HCT116 (cell line): Measurements from ENCODE around the gene IFITM5. TPM values are rescaled to one million over a fixed set of nuclear protein-coding genes. Genes with fewer than 3 reads are reported as not detected.

Source experiments
- ATAC-seq: fragments of 200-7000 bp; cut with Tn5 transposase; 2 replicates; pipeline ENCODE4 v1.9.1; 2020; ENCODE audit warnings: mild to moderate bottlenecking, moderate library complexity
- BruUV-seq: library from RNA; stranded (reverse); fragments of 400-500 nt; replicated peaks from 2 replicates; lab custom pipeline; 2021; lab: Mats Ljungman, UMichigan
- CTCF ChIA-PET: fragments of 300-600 bp; sonication (Branson Sonifier 250); formaldehyde crosslinking; loops from one replicate; lab custom pipeline; 2021; ENCODE audit warnings: antibody characterized with exemption; lab: Charles Lee
- POLR2A ChIA-PET: fragments of 300-600, 350-600 bp; sonication (Branson Sonifier 250); formaldehyde crosslinking; loops from one replicate; lab custom pipeline; 2021; ENCODE audit warnings: antibody characterized with exemption; lab: Charles Lee
- RAD21 ChIA-PET, 2 experiments: fragments of 300-600 bp; sonication (Branson Sonifier 250); formaldehyde crosslinking; loops; one replicate each; lab custom pipeline; 2023; ENCODE audit warnings: low total read pairs in 2 of 2; ENCODE audit not compliant: uncharacterized antibody in 2 of 2, unreplicated experiment in 2 of 2, low non-redundant PET in 1 of 2; lab: Charles Lee
- DNase-seq: peaks from one replicate; pipeline ENCODE4 v3.0.0-alpha.2; 2010; ENCODE audit warnings: low read depth, low spot score
- H2AFZ ChIP-seq: fragments of 200-600 bp; shearing (Covaris generic), sonication (generic); 2 replicates; pipeline ENCODE4 v1.6.1; 2017; ENCODE audit warnings: low read depth, mixed run types, mixed read lengths, antibody characterized with exemption, low read length; ENCODE audit not compliant: poor library complexity, severe bottlenecking
- H3K27ac ChIP-seq: 2 replicates; pipeline ENCODE4 v1.5.1; 2012; ENCODE audit warnings: low read depth, low read length
- H3K27me3 ChIP-seq: fragments of 200-600 bp; sonication (generic); 2 replicates; pipeline ENCODE4 v1.6.1; 2016; ENCODE audit warnings: mixed run types, low read length, mixed read lengths; ENCODE audit not compliant: insufficient read depth
- H3K36me3 ChIP-seq, 2 experiments: fragments of 200-500 bp in 1 of 2; fragments of 200-600 bp in 1 of 2; sonication (Bioruptor generic) in 1 of 2; sonication (generic) in 1 of 2; 2 replicates each; pipeline versions ENCODE4 v1.5.1 to v1.6.1; 2014 to 2016; ENCODE audit warnings: low read length in 2 of 2, inconsistent platforms in 1 of 2, mixed read lengths in 1 of 2, mixed run types in 1 of 2; ENCODE audit not compliant: insufficient read depth in 2 of 2, control insufficient read depth in 1 of 2
- H3K4me1 ChIP-seq, 2 experiments: fragments of 200-600 bp in 1 of 2; sonication (generic) in 1 of 2; 2 replicates each; pipeline versions ENCODE4 v1.5.1 to v1.6.1; 2012 to 2017; ENCODE audit warnings: low read length in 2 of 2, inconsistent platforms in 1 of 2, mild to moderate bottlenecking in 1 of 2, mixed read lengths in 1 of 2, mixed run types in 1 of 2, moderate library complexity in 1 of 2; ENCODE audit not compliant: insufficient read depth in 2 of 2, control insufficient read depth in 1 of 2
- H3K4me2 ChIP-seq: fragments of 200-600 bp; sonication (generic); 2 replicates; pipeline ENCODE4 v1.6.1; 2017; ENCODE audit warnings: mixed run types, low read length, mixed read lengths
- H3K4me3 ChIP-seq, 2 experiments: fragments of 200-600 bp in 1 of 2; sonication (generic) in 1 of 2; replicated peaks in 1 of 2; 2 replicates each; pipeline ENCODE4 v1.5.1; 2011 to 2016; ENCODE audit warnings: low read length in 2 of 2, control low read depth in 1 of 2, low read depth in 1 of 2, mild to moderate bottlenecking in 1 of 2, mixed read lengths in 1 of 2, mixed run types in 1 of 2
- H3K79me2 ChIP-seq: fragments of 200-600 bp; sonication (generic); 2 replicates; pipeline ENCODE4 v1.6.1; 2017; ENCODE audit warnings: mild to moderate bottlenecking, mixed run types, low read length, moderate library complexity, mixed read lengths; ENCODE audit not compliant: insufficient read depth
- H3K9ac ChIP-seq: fragments of 200-600 bp; sonication (generic); 2 replicates; pipeline ENCODE4 v1.6.1; 2016; ENCODE audit warnings: low read length, mixed read lengths
- H3K9me2 ChIP-seq: fragments of 200-600 bp; sonication (generic), shearing (Covaris generic); 2 replicates; pipeline ENCODE4 v1.6.1; 2017; ENCODE audit warnings: mixed run types, mild to moderate bottlenecking, moderate library complexity; ENCODE audit not compliant: insufficient read depth
- H3K9me3 ChIP-seq, 2 experiments: fragments of 200-500 bp in 1 of 2; fragments of 200-600 bp in 1 of 2; sonication (Bioruptor generic) in 1 of 2; sonication (generic) in 1 of 2; 2 replicates each; pipeline ENCODE4 v1.6.1; 2014 to 2017; ENCODE audit warnings: low read length in 2 of 2, mixed read lengths in 2 of 2, inconsistent platforms in 1 of 2, low read depth in 1 of 2, mild to moderate bottlenecking in 1 of 2, mixed run types in 1 of 2, moderate library complexity in 1 of 2; ENCODE audit not compliant: control insufficient read depth in 1 of 2, insufficient read depth in 1 of 2
- H4K20me1 ChIP-seq: fragments of 200-600 bp; sonication (generic), shearing (Covaris generic); 2 replicates; pipeline ENCODE4 v1.6.1; 2017; ENCODE audit warnings: mixed run types, mild to moderate bottlenecking, moderate library complexity; ENCODE audit not compliant: insufficient read depth
- EGR1 ChIP-seq: IDR thresholded peaks from 2 replicates; pipeline ENCODE4 v1.6.1; 2012; ENCODE audit warnings: low read depth
- ELF1 ChIP-seq: IDR thresholded peaks from 2 replicates; pipeline ENCODE4 v1.6.1; 2012; ENCODE audit warnings: low read depth, borderline replicate concordance
- POLR2A ChIP-seq: IDR thresholded peaks from 2 replicates; pipeline ENCODE4 v1.7.0; 2011; ENCODE audit warnings: borderline replicate concordance; ENCODE audit not compliant: insufficient read depth, insufficient read length; ENCODE audit errors: extremely low read depth
- POLR2AphosphoS5 ChIP-seq: IDR thresholded peaks from 2 replicates; pipeline ENCODE4 v1.6.1; 2011; ENCODE audit warnings: mild to moderate bottlenecking, low read depth, low read length, moderate library complexity
- RAD21 ChIP-seq: IDR thresholded peaks from 2 replicates; pipeline ENCODE4 v1.6.1; 2012; ENCODE audit warnings: low read depth, mild to moderate bottlenecking
- SIN3A ChIP-seq: IDR thresholded peaks from 2 replicates; pipeline ENCODE4 v1.6.1; 2012; ENCODE audit warnings: low read depth
- SRF ChIP-seq: IDR thresholded peaks from 2 replicates; pipeline ENCODE4 v1.6.1; 2012; ENCODE audit warnings: low read depth
- TCF7L2 ChIP-seq: IDR thresholded peaks from 2 replicates; pipeline ENCODE4 v1.7.0; 2011; ENCODE audit warnings: borderline replicate concordance, inconsistent platforms; ENCODE audit not compliant: insufficient read depth, insufficient read length; ENCODE audit errors: extremely low read depth
- YY1 ChIP-seq: IDR thresholded peaks from 2 replicates; pipeline ENCODE4 v1.6.1; 2011; ENCODE audit warnings: low read length, low read depth, moderate library complexity, mild to moderate bottlenecking; ENCODE audit not compliant: insufficient replicate concordance; ENCODE audit errors: extremely low read depth
- intact Hi-C: fragments of 100-400 bp; cut with micrococcal nuclease; formaldehyde crosslinking; loops from 2 replicates; pipeline ENCODE4 v1.10.0; 2022
- total RNA-seq: library from RNA; stranded (reverse); gene quantifications from one replicate; pipeline ENCODE4 v1.2.1, GENCODE V29; 2021; ENCODE audit not compliant: unreplicated experiment
- TF ChIP-seq, protein P1 (sequence below): IDR thresholded peaks from 2 replicates; pipeline ENCODE4 v1.6.1; 2012
- TF ChIP-seq, protein P2 (sequence below): IDR thresholded peaks from 2 replicates; pipeline ENCODE4 v1.6.1; 2012; ENCODE audit warnings: low read depth
- TF ChIP-seq, protein P3 (sequence below), 3 experiments: fragments of 200-600 bp in 1 of 3; sonication (generic) in 1 of 3; IDR thresholded peaks in 2 of 3; conservative IDR thresholded peaks in 1 of 3; 2 replicates each; pipeline ENCODE4 v1.5.1; 2012 to 2017; ENCODE audit warnings: low read depth in 2 of 3, low read length in 2 of 3, antibody characterized with exemption in 1 of 3, borderline replicate concordance in 1 of 3, control low read depth in 1 of 3, mild to moderate bottlenecking in 1 of 3, mixed read lengths in 1 of 3, mixed run types in 1 of 3, moderate library complexity in 1 of 3; ENCODE audit not compliant: insufficient read depth in 1 of 3
- TF ChIP-seq, protein P4 (sequence below): IDR thresholded peaks from 2 replicates; pipeline ENCODE4 v1.6.1; 2011; ENCODE audit warnings: mild to moderate bottlenecking, low read length, moderate library complexity; ENCODE audit not compliant: insufficient replicate concordance; ENCODE audit errors: extremely low read depth

The IFITM5 gene
- total RNA-seq, 1 experiment from 2014 or later: not detected

DNA sequence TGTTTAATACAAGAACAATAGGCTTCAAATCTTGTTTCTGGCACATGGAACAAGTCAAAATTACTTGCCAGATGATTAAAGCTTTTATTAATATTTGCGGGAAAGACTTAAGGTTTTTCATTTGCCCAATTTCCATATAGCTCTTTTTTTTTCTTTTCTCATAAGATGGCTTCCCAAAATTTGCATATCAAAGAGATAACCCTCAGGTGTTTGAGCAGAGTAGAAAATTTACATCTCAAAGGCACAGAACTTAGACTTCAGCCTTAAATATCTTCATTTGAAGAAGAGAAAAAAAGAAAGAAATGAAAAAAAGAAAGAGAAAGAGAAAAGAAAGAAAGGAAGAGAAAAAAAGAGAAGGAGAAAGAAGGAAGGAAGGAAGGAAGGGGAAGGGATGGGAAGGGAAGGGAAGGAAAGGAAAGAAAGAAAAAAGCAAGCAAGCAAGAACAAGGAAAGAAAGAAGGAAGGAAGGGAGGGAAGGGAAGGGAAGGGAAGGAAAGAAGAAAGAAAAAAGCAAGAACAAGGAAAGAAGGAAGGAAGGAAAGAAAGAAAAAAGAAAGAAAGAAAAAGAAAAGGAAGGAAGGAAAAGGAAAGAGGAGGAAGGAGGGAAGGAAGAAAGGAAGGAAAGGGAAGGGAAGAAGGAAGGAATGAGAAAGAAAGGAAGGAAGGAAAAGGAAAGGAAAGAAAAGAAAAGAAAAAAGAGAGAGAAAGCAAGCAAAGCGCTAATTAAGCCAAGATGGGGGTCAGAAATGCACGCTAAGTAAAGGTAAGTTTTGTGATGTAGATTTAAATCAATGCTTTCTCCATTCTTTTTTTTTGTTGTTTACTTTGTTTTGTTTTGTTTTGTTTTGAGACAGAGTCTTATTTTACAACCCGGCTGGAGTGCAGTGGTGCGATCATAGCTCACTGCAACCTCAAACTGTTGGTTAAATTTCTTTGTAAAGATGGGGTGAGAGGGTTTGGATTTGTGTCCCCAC is 41.5 kb upstream of the IFITM5 start:
- no peak for ATAC-seq
- intact Hi-C loops: no loop called here
- CTCF ChIA-PET: no interaction called here
- POLR2A ChIA-PET: interaction anchor here (1.4 kb wide), 1 partner anchor 15 kb away, joined by 4 read pairs; no protein-coding TSS in a partner anchor
- Histone ChIP-seq H2AFZ (no peak overlapping the region), H3K9ac (no peak overlapping the region), H3K27me3 (no peaks in the 10 kb centered on the region), H3K9me2 (no peaks in the 10 kb centered on the region)
- BruUV-seq: no TSS peak
- RAD21 ChIA-PET: no interaction called here
- TF ChIP-seq, protein P1, sequence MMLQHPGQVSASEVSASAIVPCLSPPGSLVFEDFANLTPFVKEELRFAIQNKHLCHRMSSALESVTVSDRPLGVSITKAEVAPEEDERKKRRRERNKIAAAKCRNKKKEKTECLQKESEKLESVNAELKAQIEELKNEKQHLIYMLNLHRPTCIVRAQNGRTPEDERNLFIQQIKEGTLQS: no peak
- no peak for TF ChIP-seq POLR2A
- TF ChIP-seq, protein P2, sequence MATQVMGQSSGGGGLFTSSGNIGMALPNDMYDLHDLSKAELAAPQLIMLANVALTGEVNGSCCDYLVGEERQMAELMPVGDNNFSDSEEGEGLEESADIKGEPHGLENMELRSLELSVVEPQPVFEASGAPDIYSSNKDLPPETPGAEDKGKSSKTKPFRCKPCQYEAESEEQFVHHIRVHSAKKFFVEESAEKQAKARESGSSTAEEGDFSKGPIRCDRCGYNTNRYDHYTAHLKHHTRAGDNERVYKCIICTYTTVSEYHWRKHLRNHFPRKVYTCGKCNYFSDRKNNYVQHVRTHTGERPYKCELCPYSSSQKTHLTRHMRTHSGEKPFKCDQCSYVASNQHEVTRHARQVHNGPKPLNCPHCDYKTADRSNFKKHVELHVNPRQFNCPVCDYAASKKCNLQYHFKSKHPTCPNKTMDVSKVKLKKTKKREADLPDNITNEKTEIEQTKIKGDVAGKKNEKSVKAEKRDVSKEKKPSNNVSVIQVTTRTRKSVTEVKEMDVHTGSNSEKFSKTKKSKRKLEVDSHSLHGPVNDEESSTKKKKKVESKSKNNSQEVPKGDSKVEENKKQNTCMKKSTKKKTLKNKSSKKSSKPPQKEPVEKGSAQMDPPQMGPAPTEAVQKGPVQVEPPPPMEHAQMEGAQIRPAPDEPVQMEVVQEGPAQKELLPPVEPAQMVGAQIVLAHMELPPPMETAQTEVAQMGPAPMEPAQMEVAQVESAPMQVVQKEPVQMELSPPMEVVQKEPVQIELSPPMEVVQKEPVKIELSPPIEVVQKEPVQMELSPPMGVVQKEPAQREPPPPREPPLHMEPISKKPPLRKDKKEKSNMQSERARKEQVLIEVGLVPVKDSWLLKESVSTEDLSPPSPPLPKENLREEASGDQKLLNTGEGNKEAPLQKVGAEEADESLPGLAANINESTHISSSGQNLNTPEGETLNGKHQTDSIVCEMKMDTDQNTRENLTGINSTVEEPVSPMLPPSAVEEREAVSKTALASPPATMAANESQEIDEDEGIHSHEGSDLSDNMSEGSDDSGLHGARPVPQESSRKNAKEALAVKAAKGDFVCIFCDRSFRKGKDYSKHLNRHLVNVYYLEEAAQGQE: no peak
- TF ChIP-seq POLR2AphosphoS5: no peak
- no peak for TF ChIP-seq RAD21
- no peak for TF ChIP-seq TCF7L2
- TF ChIP-seq, protein P3, sequence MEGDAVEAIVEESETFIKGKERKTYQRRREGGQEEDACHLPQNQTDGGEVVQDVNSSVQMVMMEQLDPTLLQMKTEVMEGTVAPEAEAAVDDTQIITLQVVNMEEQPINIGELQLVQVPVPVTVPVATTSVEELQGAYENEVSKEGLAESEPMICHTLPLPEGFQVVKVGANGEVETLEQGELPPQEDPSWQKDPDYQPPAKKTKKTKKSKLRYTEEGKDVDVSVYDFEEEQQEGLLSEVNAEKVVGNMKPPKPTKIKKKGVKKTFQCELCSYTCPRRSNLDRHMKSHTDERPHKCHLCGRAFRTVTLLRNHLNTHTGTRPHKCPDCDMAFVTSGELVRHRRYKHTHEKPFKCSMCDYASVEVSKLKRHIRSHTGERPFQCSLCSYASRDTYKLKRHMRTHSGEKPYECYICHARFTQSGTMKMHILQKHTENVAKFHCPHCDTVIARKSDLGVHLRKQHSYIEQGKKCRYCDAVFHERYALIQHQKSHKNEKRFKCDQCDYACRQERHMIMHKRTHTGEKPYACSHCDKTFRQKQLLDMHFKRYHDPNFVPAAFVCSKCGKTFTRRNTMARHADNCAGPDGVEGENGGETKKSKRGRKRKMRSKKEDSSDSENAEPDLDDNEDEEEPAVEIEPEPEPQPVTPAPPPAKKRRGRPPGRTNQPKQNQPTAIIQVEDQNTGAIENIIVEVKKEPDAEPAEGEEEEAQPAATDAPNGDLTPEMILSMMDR (IDR thresholded peaks at IDR 0.05 in 2 of 3, conservative IDR thresholded peaks at IDR 0.05 in 1 of 3; ENCODE audit: borderline replicate concordance in 1 of 3, insufficient read depth in 1 of 3, low read depth in 2 of 3, low read length in 2 of 3): no peak
- TF ChIP-seq ELF1: no peak
- no peak for TF ChIP-seq SRF
- no peak for TF ChIP-seq YY1
- TF ChIP-seq, protein P4, sequence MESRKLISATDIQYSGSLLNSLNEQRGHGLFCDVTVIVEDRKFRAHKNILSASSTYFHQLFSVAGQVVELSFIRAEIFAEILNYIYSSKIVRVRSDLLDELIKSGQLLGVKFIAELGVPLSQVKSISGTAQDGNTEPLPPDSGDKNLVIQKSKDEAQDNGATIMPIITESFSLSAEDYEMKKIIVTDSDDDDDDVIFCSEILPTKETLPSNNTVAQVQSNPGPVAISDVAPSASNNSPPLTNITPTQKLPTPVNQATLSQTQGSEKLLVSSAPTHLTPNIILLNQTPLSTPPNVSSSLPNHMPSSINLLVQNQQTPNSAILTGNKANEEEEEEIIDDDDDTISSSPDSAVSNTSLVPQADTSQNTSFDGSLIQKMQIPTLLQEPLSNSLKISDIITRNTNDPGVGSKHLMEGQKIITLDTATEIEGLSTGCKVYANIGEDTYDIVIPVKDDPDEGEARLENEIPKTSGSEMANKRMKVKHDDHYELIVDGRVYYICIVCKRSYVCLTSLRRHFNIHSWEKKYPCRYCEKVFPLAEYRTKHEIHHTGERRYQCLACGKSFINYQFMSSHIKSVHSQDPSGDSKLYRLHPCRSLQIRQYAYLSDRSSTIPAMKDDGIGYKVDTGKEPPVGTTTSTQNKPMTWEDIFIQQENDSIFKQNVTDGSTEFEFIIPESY: no peak
- TF ChIP-seq SIN3A: no peak
- no peak for TF ChIP-seq EGR1
- TF ChIP-seq, all 23 proteins: peak for 0
- Histone ChIP-seq H3K27ac (no peak overlapping the region), H3K9me3 (no peaks in the 10 kb centered on the region), H3K79me2 (no peaks in the 10 kb centered on the region), H3K36me3 (no peaks in the 10 kb centered on the region), H3K4me1 (no peaks in the 10 kb centered on the region), H3K4me3 (no peak overlapping the region), H3K4me2 (no peak overlapping the region), H4K20me1 (no peaks in the 10 kb centered on the region)
- DNase-seq: no peak
